Amniotic stem cell (primary cell): Measurements from ENCODE around the gene HDAC9.

Source experiments
- DNase-seq: peaks from one replicate; lab custom pipeline; 2025; lab: John Stamatoyannopoulos, UW

The HDAC9 gene

DNA sequence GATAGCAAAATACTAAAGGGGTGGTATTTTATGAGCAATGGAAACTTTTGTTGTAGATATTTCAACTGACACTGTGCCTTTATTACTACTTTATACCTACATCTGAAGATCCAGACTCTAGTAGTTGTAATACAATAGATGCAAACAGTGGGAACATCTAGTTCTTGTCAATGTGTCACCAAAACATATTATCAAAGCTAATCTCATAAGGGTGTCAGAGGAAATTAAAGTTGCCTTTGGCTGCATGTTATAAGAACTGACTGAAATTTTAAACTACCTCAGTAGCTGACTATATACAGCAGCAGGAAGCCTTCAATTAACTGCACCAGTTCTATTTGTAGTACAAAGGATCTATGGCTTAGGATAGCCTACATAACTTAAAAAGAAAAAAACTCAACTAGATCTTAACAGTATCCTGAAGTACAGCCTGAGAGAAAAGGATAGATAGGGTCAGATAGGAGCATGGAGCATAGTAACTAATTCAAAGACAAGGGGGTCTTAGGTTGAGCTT, 30.9 kb downstream of the HDAC9 start:
- DNase-seq = no peak

DNA sequence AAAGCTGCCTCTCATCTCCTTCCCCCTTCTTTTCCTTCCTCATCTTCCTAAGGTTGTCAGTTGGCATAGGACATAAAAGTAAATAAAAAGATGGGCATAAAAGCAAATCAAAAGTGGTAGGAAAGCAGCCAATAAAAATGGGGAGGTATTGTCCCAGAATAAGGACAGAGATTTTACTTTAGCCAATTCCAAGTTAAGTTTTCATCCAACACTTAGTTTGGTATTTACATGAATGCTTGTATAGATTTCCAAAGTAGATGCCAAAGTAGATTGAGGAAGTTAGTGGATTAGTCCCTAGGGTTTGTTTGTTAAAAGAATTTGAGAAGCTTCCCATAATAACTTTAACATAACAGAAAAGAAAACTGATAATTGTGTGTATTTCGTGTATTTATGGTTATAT, 33.7 kb downstream of the HDAC9 start:
- DNase-seq = no peak

DNA sequence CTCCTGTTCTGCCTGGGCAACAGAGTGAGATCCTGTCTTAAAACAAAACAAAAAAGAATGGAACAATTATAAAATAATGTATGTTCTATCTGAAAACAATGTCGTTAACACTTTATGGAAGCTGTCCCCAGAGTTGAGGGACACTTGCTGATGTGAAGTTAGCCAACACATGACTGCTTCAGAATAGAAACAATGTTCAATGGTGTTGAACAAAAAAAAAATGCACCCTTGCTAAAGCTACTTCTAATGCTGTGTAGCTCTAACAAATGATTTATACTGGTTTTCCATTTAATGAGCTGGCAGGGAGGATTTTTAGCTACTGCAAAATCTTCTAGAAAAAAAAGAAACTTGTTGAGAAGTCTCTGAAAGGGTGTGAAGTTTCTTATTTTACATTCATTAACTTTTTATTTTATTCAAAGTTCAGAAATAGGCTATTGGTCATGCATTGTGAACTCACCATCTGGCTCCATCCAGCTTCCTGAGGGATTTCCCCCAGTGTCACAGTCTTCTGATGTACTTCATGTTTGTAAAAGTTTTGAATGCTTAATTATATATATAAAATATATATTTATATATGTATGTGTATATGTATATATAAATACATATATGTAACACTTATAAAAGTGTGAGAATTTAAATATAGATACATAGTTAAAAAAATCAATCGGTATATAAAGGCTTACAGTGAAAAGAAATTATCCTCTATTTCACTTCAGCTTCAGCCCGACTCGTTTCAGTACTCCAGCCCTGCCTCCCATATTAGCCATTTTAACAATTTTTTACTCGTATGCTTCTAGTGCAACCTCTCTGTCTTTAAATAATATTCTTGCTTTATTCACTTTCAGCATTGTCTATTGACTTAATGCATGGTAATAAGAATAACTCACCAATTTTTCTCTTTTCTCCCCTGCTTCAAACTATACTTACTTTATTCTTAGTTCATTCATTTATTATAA, 35.0 kb downstream of the HDAC9 start:
- DNase-seq = no peak

DNA sequence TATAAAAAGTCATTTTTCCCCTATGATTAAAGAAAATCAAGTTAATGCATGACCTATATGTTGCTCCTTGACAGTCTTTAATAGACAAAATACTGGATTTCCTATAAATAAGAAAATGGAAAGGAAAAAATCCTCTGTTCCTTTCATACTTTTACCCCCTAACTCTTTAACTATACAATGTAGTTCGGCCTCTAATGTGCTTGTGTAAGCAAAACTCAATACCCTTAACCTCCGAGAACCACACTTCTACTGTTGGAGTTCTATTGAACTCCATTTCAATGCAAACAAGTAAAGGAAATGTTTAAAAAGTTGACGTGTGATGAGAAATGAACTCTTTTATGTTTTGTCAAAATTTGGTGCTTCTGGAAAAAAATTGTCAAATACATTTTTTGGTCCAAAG, 36.0 kb downstream of the HDAC9 start:
- no peak for DNase-seq

DNA sequence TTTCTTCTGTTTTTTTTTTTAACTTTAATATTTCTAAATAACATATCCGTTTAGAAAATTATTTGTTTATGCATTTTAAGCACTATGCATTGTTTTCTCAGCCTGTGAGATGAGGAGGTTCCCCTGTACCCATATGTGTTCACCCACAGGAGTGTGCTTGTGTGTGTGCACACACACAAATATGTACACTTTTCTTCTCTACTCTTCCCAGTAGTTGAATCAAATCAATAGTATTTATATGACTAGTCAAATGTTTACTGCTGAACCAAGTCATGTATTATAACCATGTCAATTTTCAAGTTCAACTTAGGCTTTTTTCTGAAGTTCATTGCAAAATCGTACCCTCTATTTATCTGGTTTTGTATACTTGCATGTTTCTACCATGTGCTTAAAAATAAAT, 37.3 kb downstream of the HDAC9 start:
- DNase-seq = no peak

DNA sequence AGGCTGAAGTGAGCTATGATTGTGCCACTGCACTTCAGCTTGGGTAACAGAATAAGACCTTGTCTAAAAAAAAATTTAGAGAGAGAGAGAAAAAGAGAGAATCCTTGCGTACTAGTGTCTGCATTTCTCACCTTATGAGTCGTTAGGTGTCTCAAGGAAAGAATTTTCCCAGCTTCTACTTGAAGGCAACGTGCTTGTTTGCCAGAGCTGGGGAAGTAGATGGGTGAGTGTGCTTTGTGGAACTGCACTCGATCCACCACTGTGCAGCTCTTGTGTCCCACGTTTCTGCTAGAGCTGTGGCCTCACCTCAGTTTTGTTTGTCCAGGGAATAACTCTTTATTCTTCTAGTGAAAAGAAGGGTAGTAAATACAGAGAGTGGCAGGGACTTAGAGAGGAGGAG, 38.9 kb downstream of the HDAC9 start:
- no peak for DNase-seq

DNA sequence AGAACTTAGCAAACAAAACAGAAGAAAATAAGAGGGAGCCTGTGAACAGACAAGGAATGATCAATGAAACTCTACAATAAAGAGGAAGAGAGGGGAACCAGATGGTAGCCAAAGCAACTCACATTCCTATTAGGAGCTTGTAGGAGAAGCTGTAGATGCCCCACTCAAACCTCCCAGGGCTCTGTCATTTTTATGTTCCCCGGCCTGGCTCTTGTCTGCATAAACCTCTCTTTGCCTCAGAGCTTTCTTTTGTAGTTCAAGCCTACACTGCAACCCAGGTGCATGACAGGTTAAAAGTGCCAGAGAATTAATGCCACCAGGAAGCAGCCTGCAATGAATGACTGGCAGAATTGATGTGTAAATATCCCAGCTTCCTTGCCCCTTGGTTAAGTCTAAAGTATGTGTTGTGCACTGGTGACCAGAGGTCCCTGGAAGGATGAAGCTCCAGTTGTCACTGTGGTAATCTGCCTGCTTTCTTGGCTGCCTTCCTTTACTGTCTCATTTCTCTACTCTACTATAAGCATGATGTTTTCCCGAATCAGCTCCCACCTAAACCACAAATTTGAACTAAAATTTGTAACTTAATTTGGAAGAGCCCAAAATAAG, 40.4 kb downstream of the HDAC9 start:
- no peak for DNase-seq

DNA sequence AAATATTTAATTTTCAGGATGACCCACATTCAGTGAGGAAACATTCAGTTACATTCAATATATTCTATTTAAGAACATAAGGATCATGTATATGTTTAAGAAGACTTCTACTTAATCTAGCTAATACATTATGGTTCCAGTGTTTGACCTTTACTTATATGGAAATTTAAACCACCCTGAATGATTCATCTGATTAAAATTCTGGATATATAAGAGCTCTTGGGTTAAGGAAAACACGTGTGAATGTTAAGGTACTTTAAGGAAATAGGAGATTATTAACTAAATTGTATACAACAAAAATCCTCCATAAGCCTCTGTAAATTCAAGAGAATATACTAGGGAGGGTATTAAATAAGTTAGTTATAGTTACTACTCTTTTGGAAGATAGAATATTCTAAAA, 40.9 kb downstream of the HDAC9 start:
- DNase-seq = no peak

DNA sequence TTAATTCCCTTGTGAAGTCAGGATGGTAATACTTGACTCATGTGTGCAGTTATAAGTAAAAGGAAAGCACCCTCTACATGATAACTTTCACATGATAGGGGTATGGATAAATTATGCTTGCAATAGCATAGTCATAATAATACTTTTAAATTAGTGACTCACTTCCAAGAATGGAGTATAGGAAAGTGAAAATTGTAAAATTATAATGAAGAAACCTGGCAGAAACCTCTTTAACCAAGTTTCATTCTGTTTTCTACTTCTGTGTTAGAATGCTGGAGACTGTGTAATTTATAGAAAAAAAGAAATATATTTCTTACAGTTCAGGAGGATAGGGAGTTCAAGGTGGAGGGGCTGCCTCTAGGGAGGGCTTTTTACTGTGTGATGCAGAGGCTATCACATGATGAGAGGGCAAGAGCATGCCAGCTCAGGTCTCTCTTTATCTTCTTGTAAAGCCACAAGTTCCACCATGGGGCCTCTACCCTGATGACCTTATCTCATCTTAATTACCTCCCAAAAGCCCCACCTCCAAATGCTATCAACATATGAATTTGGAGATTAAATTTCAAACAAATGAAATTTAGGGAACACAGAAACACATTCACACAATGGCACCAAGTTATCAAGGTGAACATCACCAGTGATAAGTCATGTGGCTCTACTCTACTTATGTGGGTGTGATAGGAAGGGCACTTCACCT, 43.2 kb downstream of the HDAC9 start:
- DNase-seq = no peak

DNA sequence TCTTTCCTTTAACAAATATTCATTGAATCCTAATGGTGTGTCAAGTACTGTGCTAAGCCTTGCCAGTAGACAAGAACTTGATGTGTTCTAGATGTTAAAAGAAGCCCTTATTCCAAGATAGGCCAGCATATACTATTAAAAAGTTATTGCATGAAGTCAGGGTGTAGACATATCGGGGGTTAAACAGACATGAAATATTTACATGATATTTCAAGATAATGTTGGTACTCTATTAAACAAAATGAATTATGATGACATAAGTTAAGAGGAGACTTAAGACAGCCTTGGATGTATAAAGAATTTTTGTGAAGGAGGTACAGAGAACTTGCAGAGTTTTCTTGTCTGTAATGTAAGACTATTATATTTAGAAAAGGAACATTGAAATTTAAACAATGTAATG, 44.8 kb downstream of the HDAC9 start:
- no peak for DNase-seq

DNA sequence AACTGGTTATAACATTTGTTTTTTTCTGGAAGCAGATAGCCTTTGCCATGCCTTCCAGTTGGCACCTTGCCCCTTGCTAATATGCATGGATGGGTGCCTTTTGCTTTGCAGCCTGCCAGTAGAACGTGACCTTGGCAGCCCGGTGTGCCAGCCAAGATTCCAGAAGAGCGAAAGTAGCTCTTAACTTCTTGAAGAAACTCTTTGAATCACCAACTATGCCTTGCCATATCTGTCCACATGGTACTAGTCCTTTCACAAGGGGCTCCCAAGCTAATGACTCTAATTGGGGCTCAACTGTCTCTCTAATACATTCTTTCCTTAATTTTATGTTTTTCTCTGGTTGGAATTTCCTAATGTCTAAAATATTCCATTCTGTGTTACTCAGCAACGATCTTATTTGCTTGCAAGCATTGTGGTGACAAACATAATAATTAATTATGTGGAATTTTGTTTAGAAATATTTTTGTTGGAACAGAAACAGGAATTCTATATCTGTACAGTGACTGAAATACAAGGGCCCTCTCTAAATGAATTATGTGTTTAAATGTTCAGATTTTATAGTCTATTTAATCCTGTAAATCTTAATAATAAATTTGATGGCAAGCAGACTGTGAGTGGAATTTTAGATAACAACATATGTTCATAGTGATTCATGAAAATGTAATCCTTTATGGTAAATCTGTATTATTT, 45.8 kb downstream of the HDAC9 start:
- DNase-seq = no peak

DNA sequence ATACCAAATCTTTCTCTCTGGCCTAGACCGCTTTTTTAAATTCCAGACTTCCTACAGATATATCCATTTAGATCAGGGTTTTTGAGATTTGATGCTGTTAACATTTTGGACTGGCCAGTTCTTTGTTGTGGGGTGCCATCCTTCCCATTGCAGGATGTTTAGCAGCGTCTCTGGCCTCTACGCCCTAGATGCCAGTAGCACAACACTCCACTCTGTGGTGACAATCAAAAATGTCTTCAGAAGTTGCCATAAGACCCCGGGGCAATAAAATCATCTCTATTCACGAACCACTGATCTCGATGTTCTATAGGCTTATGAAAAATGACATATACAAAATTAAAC, 46.3 kb downstream of the HDAC9 start:
- no peak for DNase-seq

DNA sequence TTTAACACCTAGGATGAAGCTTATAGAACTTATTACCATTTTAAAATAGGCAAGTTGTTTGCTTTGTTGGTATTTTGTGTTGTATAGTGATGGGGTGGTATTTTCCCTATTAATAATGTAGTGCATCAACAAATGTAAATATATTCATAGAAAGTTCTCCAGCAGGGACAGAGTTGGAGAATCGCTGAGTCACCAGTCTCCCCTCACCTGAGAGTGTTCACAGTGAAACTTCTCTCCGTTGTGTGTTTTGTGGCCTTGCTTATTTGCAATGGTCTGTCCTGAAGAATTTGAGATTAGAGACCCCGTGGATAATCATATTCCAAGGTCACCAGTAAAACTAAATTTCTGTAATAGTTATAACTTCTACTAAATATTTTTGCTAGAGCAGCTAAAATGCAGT, 51.0 kb downstream of the HDAC9 start:
- no peak for DNase-seq

DNA sequence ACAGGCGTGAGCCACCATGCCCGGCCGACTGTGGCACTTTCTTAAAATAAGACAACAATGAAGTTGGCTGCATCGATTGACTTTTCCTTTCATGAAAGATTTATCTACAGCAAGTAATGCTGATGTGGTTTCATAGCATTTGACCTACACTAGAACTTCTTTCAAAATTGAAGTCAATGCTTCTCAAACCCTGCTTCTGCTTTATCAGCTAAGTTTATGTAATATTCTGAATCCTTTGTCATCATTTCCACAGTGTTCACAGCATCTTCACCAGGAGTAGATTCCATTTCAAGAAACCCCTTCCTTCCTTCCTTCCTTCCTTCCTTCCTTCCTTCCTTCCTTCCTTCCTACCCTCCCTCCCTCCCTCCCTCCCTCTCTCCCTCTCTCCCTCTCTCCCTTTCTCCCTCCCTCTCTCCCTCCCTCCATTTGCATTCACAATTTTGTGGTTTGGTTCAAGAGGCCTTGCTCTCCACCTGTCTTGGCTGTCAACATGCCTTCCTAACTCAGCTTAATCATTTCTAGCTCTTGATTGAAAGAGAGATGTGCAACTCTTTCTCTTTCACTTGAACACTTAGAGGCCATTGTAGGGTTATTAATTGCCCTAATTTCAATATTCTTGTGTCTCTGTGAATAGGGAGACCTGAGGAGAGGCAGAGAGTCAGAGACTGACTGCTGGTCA, 52.1 kb downstream of the HDAC9 start:
- DNase-seq = no peak

DNA sequence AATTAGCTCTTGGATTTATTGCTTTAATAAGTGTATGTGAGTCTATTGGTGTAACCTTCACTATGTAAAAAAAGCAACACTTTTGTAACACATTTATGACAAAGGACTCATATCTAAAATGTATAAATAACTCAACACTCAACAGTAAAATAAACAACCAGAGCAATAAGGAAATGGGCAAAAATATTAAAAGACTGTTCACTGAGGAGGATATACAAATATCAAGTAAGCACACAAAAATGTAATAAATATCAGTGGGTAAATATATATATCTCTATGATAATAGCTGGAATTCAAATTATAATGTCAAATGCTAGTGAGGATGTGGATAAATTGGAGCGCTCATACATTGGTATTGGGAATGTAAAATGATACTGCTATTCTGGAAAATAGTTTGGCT, 53.0 kb downstream of the HDAC9 start:
- no peak for DNase-seq

DNA sequence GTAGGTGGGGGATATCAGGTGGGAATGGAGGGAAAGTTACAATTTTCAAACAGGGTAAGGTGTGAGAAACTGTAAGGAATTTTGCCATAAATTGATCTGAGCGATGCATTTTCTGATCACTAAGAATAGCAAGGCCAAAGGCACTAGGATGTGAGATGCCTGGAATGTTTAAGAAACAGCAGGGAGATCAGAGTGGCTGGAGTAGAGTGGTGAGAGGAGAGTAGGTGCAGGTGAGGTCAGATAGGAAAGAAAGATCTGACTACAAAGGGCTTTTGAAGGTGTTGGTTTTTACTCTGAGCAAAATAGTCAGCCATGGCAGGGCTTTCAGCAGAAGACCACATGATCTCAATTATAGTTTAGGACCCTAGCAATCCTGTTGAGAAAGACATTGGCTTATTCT, 55.0 kb downstream of the HDAC9 start:
- no peak for DNase-seq

DNA sequence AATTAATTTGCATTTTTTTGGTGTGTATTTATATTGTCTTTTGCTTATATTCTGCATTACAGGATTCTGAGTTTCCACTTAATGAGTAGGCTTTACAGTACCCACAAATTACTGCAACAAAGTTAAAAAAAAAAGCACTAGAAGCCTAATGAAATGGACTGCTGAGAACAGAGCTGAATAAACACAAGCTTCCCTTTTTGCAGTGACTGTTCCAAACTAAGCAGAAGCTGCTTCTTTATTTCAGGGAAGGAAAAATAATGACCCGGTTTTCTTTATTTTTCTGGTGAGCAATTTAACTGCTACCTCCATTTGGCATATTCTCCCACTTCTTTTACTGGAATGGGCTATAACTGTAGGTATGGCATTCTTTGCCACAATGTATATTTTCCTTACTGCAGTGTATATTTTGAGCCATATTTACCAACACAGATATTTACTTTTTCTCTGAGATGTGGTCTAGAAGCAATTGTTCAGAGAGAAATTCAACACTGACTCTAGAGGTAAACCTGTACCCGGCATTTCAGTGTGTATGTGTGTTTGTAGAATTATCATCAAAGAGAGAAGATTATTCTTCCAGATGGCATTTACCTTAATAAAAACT, 56.9 kb downstream of the HDAC9 start:
- DNase-seq = no peak

DNA sequence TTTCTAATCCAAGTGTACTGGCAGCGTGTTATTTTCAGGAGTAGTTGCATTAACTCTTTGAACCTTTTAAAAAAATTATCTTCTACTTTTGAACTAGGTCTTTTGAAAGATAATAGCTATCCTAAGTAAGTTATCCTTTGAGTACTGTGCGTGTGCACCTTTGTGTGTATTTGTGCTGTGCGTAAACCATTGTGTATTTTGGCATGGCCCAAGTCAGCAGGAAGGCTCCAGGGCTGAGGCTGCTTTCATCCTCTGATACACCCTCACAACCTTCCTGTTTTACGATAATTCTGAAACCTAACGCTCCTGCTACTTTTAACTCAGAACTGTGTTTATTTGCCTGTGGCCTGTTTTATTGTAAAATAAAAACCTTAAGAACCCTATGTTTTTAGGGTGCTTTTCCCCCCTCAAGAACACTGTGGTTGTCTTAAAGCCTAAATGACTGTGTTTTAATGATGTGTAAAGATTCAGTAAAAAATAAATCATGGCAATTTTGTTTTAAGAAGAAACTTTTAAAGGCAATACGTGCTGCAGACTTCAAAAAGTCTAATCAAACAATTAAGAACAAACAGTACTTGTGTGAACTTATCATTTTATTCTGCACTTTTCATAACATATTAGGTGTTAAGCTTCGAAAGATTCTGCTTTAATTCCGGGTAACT, 57.5 kb downstream of the HDAC9 start:
- DNase-seq = no peak

DNA sequence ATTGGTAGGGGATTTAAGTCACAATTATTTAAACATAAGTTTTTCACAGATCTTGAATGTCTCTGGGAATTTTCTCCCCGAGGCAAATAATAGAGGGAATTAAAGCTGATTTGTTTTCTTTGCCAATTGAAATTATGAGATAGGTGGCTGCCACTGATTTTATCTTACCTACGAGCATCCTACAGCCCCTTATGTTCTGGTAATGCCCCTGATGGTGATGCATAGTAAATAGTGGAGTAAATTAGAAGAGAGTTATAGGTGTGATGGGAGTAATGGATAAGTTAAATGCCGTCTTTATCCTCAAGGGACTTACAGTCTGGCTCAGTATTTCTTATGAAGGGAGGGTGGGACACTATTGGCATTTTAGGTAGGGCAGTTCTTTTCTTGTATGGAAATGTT, 58.1 kb downstream of the HDAC9 start:
- no peak for DNase-seq

DNA sequence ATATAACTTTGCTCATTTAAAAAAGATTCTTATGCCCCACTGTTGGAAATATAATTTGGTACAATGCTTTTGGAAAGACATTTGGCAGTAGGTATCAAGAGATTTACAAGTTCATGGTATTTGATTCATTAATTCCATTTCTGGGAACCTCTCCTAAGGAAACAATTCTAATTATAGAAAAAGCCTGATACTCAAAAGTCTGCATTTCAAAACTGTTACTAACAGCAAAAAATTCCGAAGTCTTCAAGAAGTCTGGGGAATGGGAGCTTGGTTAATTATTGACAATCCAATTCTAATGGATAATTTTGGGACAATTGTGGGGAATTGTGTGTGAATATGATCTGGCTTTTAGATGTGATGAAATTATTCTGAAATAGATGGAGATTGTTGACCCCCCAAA, 59.6 kb downstream of the HDAC9 start:
- DNase-seq = no peak

DNA sequence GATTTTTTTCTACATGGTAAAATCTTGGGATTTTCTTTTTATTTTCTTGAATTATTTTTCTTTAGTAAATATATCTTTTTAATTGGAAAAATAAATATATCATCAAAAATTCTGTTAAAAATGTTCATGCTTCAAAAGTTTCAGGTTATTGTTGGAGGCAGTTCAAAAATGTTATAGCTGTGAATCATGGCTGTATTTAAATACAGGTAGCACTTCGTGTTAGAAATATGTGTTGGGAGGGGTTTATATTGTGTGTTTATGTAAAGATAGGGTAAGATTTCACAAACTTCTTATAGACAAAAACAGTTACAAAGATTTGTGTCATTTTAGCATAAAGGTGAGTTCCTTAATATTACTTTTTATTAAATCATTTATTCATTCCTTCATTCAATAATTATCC, 60.4 kb downstream of the HDAC9 start:
- DNase-seq = no peak
